Natural killer cell (primary cell): ENCODE measurements around the gene TMEM271. TPM values are rescaled to one million over a fixed set of nuclear protein-coding genes. Genes with fewer than 3 reads are reported as not detected.

ENCODE experiments used
- ATAC-seq, 3 donors: fragments of 150-1000 bp in 2 of 3; fragments of 200-7000 bp in 1 of 3; cut with Tn5 transposase; 1 replicate in 1 of 3; 2 replicates in 2 of 3; pipeline ENCODE4 v1.10.0; 2021; ENCODE audit warnings: mild to moderate bottlenecking in 2 of 3, moderate library complexity in 2 of 3
- DNase-seq, 2 donors: peaks; one replicate each; pipeline versions ENCODE4 v3.0.0 to v3.0.0-alpha.2; 2013 to 2021; ENCODE audit warnings: mixed read lengths in 1 of 2
- H3K27ac ChIP-seq: one replicate; pipeline ENCODE4 v1.5.1; 2013; ENCODE audit warnings: mild to moderate bottlenecking, low read length
- H3K27me3 ChIP-seq: one replicate; pipeline ENCODE4 v1.6.1; 2013; ENCODE audit warnings: low read length; ENCODE audit not compliant: control insufficient read depth, insufficient read depth
- H3K36me3 ChIP-seq: one replicate; pipeline ENCODE4 v1.6.1; 2013; ENCODE audit warnings: low read length; ENCODE audit not compliant: control insufficient read depth, insufficient read depth
- H3K4me1 ChIP-seq: one replicate; pipeline ENCODE4 v1.6.1; 2013; ENCODE audit warnings: low read length; ENCODE audit not compliant: control insufficient read depth, insufficient read depth
- H3K4me3 ChIP-seq: one replicate; pipeline ENCODE4 v1.5.1; 2013; ENCODE audit warnings: low read length
- H3K9me3 ChIP-seq: one replicate; pipeline ENCODE4 v1.6.1; 2013; ENCODE audit warnings: low read length; ENCODE audit not compliant: control insufficient read depth, insufficient read depth
- H3K27ac Mint-ChIP-seq, 2 donors: one replicate each; pipeline ENCODE4 v1.8.0; 2022; ENCODE audit warnings: mild to moderate bottlenecking in 2 of 2, mixed read lengths in 2 of 2, moderate library complexity in 1 of 2
- H3K27me3 Mint-ChIP-seq, 2 donors: one replicate each; pipeline ENCODE4 v1.8.0; 2022; ENCODE audit warnings: low read depth in 2 of 2, mixed read lengths in 2 of 2
- H3K36me3 Mint-ChIP-seq: one replicate; pipeline ENCODE4 v1.8.0; 2022; ENCODE audit warnings: mixed read lengths
- H3K4me1 Mint-ChIP-seq, 2 donors: one replicate each; pipeline ENCODE4 v1.8.0; 2022; ENCODE audit warnings: mixed read lengths in 2 of 2
- H3K4me3 Mint-ChIP-seq: one replicate; pipeline ENCODE4 v1.8.0; 2022; ENCODE audit warnings: mild to moderate bottlenecking, moderate library complexity, mixed read lengths
- H3K9me3 Mint-ChIP-seq, 2 donors: one replicate each; pipeline ENCODE4 v1.8.0; 2022; ENCODE audit warnings: mixed read lengths in 2 of 2
- WGBS: methylation state at CpG from one replicate; pipeline ENCODE4 v1.1.7; 2013; ENCODE audit warnings: missing lambda C conversion rate; ENCODE audit not compliant: insufficient coverage; 5-methylcytosine and 5-hydroxymethylcytosine counted together
- intact Hi-C: fragments of 100-400 bp; cut with micrococcal nuclease; formaldehyde crosslinking; loops from one replicate; pipeline ENCODE4 v1.14.2; 2022
- total RNA-seq, 4 donors: library from RNA; stranded (reverse); fragments of 120-200 nt in 1 of 4; gene quantifications; one replicate each; pipeline versions ENCODE4 v1.2.3 to v1.2.4, GENCODE V29; 2013 to 2022
- TF ChIP-seq, protein P1 (sequence below): fragments of 200-600 bp; IDR thresholded peaks from one replicate; pipeline ENCODE4 v1.8.0; 2022; ENCODE audit warnings: antibody characterized with exemption

The TMEM271 gene
- total RNA-seq, 3 donors from 2014 or later (not counting 1 experiment from before 2014, with no cell fraction given) = not detected

DNA sequence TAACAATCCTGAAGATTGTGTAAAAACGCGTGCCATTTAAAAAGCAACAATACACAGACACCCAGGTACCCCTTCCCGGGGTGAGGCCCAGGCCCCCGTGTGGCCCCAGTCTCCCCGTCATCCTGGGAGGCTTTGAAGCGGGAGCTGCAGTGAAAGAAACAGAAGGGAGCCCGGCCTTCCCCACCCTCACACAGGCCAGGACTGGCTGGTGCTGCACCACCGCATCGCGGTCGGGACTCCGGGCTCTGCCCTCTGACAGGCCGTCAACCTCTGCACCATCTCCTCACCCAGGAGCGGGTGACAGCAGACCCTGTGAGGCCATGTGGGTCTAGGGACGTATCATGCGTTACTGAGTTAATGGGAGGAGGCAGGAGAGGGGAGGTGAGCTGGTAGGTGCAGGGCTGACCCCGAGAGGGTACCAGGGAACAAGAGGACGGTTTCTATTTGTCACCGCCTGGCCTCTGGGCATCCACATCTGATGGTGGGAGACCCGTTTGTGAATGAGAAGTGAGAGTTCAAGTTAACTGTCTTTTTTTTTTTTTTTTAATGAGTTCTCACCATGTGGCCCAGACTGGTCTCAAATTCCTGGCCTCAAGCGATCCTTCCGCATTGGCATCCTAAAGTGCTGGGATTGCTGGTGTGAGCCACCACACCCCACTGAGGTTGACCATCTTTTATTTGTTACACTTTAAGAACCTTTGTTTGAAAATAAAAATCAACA, 49.7 kb downstream of the TMEM271 start:
- H3K27ac ChIP-seq = no peak overlapping the region
- H3K4me3 ChIP-seq = no peak overlapping the region
- Mint-ChIP-seq H3K4me1 (peaks cover 0 to 5% of the 10 kb centered on the region in 2 donors), H3K27me3 (no peaks in the 10 kb centered on the region), H3K9me3 (no peaks in the 10 kb centered on the region), H3K4me3 (no peak overlapping the region), H3K36me3 (peaks cover 6% of the 10 kb centered on the region), H3K27ac (no peak overlapping the region)
- ATAC-seq (no peak), DNase-seq (no peak)
- 95% methylated on average over 19 of the region's 22 CpGs for WGBS
- intact Hi-C loops = no loop called here
- H3K27me3 ChIP-seq = no peaks in the 10 kb centered on the region
- H3K36me3 ChIP-seq = peaks cover 59% of the 10 kb centered on the region
- no peaks in the 10 kb centered on the region for H3K4me1 ChIP-seq
- H3K9me3 ChIP-seq = no peaks in the 10 kb centered on the region
- TF ChIP-seq, protein P1, sequence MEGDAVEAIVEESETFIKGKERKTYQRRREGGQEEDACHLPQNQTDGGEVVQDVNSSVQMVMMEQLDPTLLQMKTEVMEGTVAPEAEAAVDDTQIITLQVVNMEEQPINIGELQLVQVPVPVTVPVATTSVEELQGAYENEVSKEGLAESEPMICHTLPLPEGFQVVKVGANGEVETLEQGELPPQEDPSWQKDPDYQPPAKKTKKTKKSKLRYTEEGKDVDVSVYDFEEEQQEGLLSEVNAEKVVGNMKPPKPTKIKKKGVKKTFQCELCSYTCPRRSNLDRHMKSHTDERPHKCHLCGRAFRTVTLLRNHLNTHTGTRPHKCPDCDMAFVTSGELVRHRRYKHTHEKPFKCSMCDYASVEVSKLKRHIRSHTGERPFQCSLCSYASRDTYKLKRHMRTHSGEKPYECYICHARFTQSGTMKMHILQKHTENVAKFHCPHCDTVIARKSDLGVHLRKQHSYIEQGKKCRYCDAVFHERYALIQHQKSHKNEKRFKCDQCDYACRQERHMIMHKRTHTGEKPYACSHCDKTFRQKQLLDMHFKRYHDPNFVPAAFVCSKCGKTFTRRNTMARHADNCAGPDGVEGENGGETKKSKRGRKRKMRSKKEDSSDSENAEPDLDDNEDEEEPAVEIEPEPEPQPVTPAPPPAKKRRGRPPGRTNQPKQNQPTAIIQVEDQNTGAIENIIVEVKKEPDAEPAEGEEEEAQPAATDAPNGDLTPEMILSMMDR = no peak

DNA sequence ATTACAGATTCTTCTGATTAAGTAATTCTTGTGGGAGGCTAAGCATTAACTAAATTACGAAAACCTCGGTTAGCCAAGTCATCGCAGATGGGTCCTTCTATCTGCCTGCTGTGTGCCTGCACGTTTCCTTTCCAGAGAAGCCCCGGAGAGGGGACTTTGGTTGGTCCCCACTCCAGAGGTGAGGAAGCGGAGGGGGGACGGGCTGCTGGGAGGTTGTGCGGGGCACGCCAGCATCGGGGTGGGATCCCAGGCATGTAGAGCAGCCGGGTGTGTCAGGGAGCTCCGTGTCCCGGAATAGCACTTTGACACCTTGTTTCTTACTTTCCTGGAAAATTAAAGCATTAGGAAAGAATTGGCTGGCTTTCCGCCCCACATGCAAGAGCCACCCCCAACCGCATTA, 50.4 kb downstream of the TMEM271 start:
- TF ChIP-seq, protein P1 = no peak
- no peaks in the 10 kb centered on the region for H3K27me3 ChIP-seq
- no peaks in the 10 kb centered on the region for H3K9me3 ChIP-seq
- H3K36me3 Mint-ChIP-seq = peaks cover 6% of the 10 kb centered on the region
- H3K4me1 Mint-ChIP-seq = peaks cover 0 to 5% of the 10 kb centered on the region in 2 donors
- H3K4me3 Mint-ChIP-seq = no peak overlapping the region
- no peaks in the 10 kb centered on the region for H3K27me3 Mint-ChIP-seq
- peaks cover 56% of the 10 kb centered on the region for H3K36me3 ChIP-seq
- no peaks in the 10 kb centered on the region for H3K4me1 ChIP-seq
- H3K9me3 Mint-ChIP-seq = no peaks in the 10 kb centered on the region
- ATAC-seq (no peak), DNase-seq (no peak)
- H3K27ac Mint-ChIP-seq = peak overlapping the region in 1 of 2 donors; percentile 16
- H3K27ac ChIP-seq = no peak overlapping the region
- H3K4me3 ChIP-seq = no peak overlapping the region
- intact Hi-C loops = no loop called here
- WGBS = 98% methylated on average over 14 of the region's 15 CpGs

DNA sequence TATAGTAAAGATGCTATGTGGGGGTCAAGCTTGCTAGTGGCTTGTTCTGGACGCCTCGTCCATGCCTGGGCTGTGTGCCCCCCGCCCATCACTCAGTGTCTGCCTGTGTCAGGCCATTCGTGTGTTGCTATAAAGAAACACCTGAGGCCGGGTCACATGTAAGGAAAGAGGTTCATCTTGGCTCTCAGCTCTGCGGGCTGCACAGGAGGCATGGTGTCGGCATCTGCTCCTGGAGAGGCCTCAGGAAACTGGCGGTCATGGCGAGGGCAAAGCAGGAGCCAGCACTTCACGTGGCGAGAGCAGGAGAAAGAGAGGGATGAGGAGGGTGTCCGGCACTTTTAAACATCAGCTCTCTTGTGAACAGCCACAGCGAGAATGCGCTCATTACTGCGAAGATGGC, 51.9 kb downstream of the TMEM271 start:
- intact Hi-C loops = no loop called here
- WGBS = 97% methylated on average over 15 of the region's 15 CpGs
- peaks cover 5 to 13% of the 10 kb centered on the region in 2 donors for H3K4me1 Mint-ChIP-seq
- ATAC-seq (no peak), DNase-seq (no peak)
- Histone ChIP-seq H3K4me3 (no peak overlapping the region), H3K36me3 (peaks cover 46% of the 10 kb centered on the region), H3K27me3 (no peaks in the 10 kb centered on the region), H3K9me3 (no peaks in the 10 kb centered on the region), H3K4me1 (no peaks in the 10 kb centered on the region), H3K27ac (no peak overlapping the region)
- H3K9me3 Mint-ChIP-seq = no peaks in the 10 kb centered on the region
- H3K27me3 Mint-ChIP-seq = no peaks in the 10 kb centered on the region
- H3K27ac Mint-ChIP-seq = no peak overlapping the region
- H3K4me3 Mint-ChIP-seq = no peak overlapping the region
- TF ChIP-seq, protein P1 = no peak
- H3K36me3 Mint-ChIP-seq = peaks cover 6% of the 10 kb centered on the region

Other genes with a start within 250 kb of the TMEM271 start
- 10 to 100 TPM; 20.1 to 24.4 (median 23.6) TPM for gene ZNF141, start 238.5 kb downstream of the TMEM271 start, total RNA-seq
- gene ZNF721, start 77.1 kb downstream of the TMEM271 start, total RNA-seq = 10 to 100 TPM; 35.0 to 49.9 (median 37.3) TPM
- 10 to 100 TPM; 71.9 to 82.9 (median 81.3) TPM for gene PIGG, start 77.1 kb downstream of the TMEM271 start, total RNA-seq
- gene PDE6B, start 49.3 kb upstream of the TMEM271 start, total RNA-seq = 10 to 100 TPM; 15.8 to 18.8 (median 17.2) TPM
- 100 to 1,000 TPM; 114 to 140 (median 136) TPM for gene ATP5ME, start 98.0 kb upstream of the TMEM271 start, total RNA-seq
- gene MYL5, start 98.2 kb upstream of the TMEM271 start, total RNA-seq = 10 to 100 TPM; 23.4 to 39.5 (median 30.1) TPM
- 10 to 100 TPM; 10.0 to 14.9 (median 10.4) TPM for gene SLC49A3, start 112.9 kb upstream of the TMEM271 start, total RNA-seq
- 100 to 1,000 TPM in 1 of 3 donors, 10 to 100 TPM in 2; 71.2 to 101 (median 97.2) TPM for gene PCGF3, start 129.5 kb upstream of the TMEM271 start, total RNA-seq
- gene CPLX1, start 249.8 kb upstream of the TMEM271 start, total RNA-seq = not detected